GM12878 (cell line): ENCODE data around the gene ELAVL3. TPM values are rescaled to one million over a fixed set of nuclear protein-coding genes. Genes with fewer than 3 reads are reported as not detected.

Experiments
- ATAC-seq: fragments of 200-7000 bp; cut with Tn5 transposase; 3 replicates; pipeline ENCODE4 v1.9.1; 2020; ENCODE audit warnings: mild to moderate bottlenecking, moderate library complexity
- BruUV-seq: library from RNA; stranded (reverse); fragments of 400-500 nt; replicated peaks from 2 replicates; lab custom pipeline; 2021; lab: Mats Ljungman, UMichigan
- CTCF ChIA-PET: fragments of 300-600 bp; sonication (Branson Sonifier 250); formaldehyde crosslinking; extraction: SDS; loops from one replicate; lab custom pipeline; 2021; ENCODE audit warnings: inconsistent platforms; lab: Yijun Ruan, JAX
- POLR2A ChIA-PET: fragments of 350-600 bp; formaldehyde crosslinking; extraction: SDS; loops from one replicate; lab custom pipeline; 2021; ENCODE audit warnings: inconsistent platforms; lab: Charles Lee
- RAD21 ChIA-PET: fragments of 300-600 bp; sonication (Branson Sonifier 250); formaldehyde crosslinking; loops from one replicate; lab custom pipeline; 2023; ENCODE audit warnings: antibody characterized with exemption; ENCODE audit not compliant: unreplicated experiment; lab: Charles Lee
- SMC1A ChIA-PET: fragments of 300-600 bp; sonication (Branson Sonifier 250); formaldehyde crosslinking; loops from one replicate; lab custom pipeline; 2023; ENCODE audit not compliant: unreplicated experiment, uncharacterized antibody; lab: Charles Lee
- DNase-seq: peaks from one replicate; pipeline ENCODE4 v3.0.0-alpha.2; 2011; ENCODE audit warnings: low read depth, low spot score
- FAIRE-seq: peaks from 3 replicates; lab custom pipeline; 2011; peaks lifted over from hg19 to GRCh38; lab: Jason Lieb, UNC
- H2AFZ ChIP-seq: 2 replicates; pipeline ENCODE4 v1.6.0; 2011; ENCODE audit warnings: low read depth, low read length, control low read depth; ENCODE audit not compliant: control insufficient read depth
- H3K27ac ChIP-seq: 2 replicates; pipeline ENCODE4 v1.5.1; 2011; ENCODE audit warnings: control low read depth; ENCODE audit not compliant: control insufficient read depth, insufficient read depth
- H3K27me3 ChIP-seq, 2 experiments: replicated peaks in 1 of 2; 2 replicates each; pipeline versions ENCODE4 v1.6.0 to v1.6.1; 2011; ENCODE audit warnings: low read length in 1 of 2; ENCODE audit not compliant: control insufficient read depth in 2 of 2, insufficient read depth in 2 of 2
- H3K36me3 ChIP-seq, 2 experiments: 2 replicates each; pipeline ENCODE4 v1.5.1; 2011; ENCODE audit warnings: low read length in 1 of 2; ENCODE audit not compliant: control insufficient read depth in 2 of 2, insufficient read depth in 2 of 2
- H3K4me1 ChIP-seq: 2 replicates; pipeline ENCODE4 v1.6.1; 2011; ENCODE audit warnings: mild to moderate bottlenecking, low read length, moderate library complexity, mixed read lengths; ENCODE audit not compliant: control insufficient read depth, insufficient read depth
- H3K4me2 ChIP-seq: 2 replicates; pipeline ENCODE4 v1.6.0; 2011; ENCODE audit warnings: control low read depth; ENCODE audit not compliant: control insufficient read depth, insufficient read depth
- H3K4me3 ChIP-seq: fragments of 200-600 bp; sonication (generic); 2 replicates; pipeline ENCODE4 v1.5.1; 2016
- H3K79me2 ChIP-seq: 2 replicates; pipeline ENCODE4 v1.6.0; 2011; ENCODE audit warnings: low read length; ENCODE audit not compliant: control insufficient read depth, insufficient read depth
- H3K9ac ChIP-seq: 2 replicates; pipeline ENCODE4 v1.8.0; 2011; ENCODE audit warnings: low read length, control low read depth, mixed read lengths; ENCODE audit not compliant: control insufficient read depth, insufficient read depth
- H3K9me3 ChIP-seq: replicated peaks from 3 replicates; pipeline ENCODE4 v1.5.1; 2011; ENCODE audit warnings: mild to moderate bottlenecking, low read length; ENCODE audit not compliant: control insufficient read depth, insufficient read depth
- H4K20me1 ChIP-seq: 2 replicates; pipeline ENCODE4 v1.6.0; 2011; ENCODE audit not compliant: control insufficient read depth, insufficient read depth
- ASH2L ChIP-seq: fragments of 300-600, 200-600 bp; sonication (generic); IDR thresholded peaks from 2 replicates; pipeline ENCODE4 v1.6.1; 2017; ENCODE audit warnings: low read depth, mild to moderate bottlenecking, borderline replicate concordance
- CHD4 ChIP-seq: fragments of 200-600 bp; sonication (generic); IDR thresholded peaks from 2 replicates; pipeline ENCODE4 v1.6.1; 2016; ENCODE audit warnings: mild to moderate bottlenecking
- ZNF384 ChIP-seq: IDR thresholded peaks from 2 replicates; pipeline ENCODE4 v1.6.1; 2012; ENCODE audit warnings: low read depth, mild to moderate bottlenecking, low read length, improper control_type of control experiment, borderline replicate concordance
- WGBS: methylation state at CpG from one replicate; pipeline ENCODE4 v1.1.6; 2016; ENCODE audit warnings: low lambda C conversion rate; ENCODE audit not compliant: insufficient replicate concordance, insufficient coverage; ENCODE audit errors: missing lambda C conversion rate; 5-methylcytosine and 5-hydroxymethylcytosine counted together
- in situ Hi-C: fragments of 300-500 bp; cut with MboI; formaldehyde crosslinking; loops from 9 replicates; pipeline ENCODE4 v1.14.3; 2018; ENCODE audit warnings: mixed read lengths
- intact Hi-C: fragments of 100-400 bp; cut with micrococcal nuclease; formaldehyde crosslinking; loops from one replicate; pipeline ENCODE4 v1.14.2; 2022; ENCODE audit not compliant: unreplicated experiment
- polyA plus RNA-seq, 11 experiments: library from polyadenylated mRNA; depleted of rRNA in 4 of 11; unstranded in 6 of 11; stranded (reverse) in 5 of 11; fragments of >200 nt; fragmentation: Nextera tagmentation in 4 of 11; fragmentation: Illumina TruSeq in 1 of 11; extraction: Ambion mirVana in 4 of 11; extraction: Trizol in 1 of 11; gene quantifications; 1 replicate in 1 of 11; 2 replicates in 10 of 11; pipeline versions ENCODE4 v1.2.1 to v1.2.3, GENCODE V29; 2011 to 2016; ENCODE audit warnings: inconsistent platforms in 2 of 11, missing spikeins in 2 of 11, low read depth in 1 of 11
- total RNA-seq, 4 experiments: library from RNA; depleted of rRNA in 3 of 4; stranded (reverse); fragments of >200 nt in 3 of 4; fragmentation: Illumina TruSeq in 1 of 4; extraction: Trizol in 1 of 4; gene quantifications; 2 replicates each; pipeline versions ENCODE4 v1.2.1 to v1.2.3, GENCODE V29; 2013 to 2021
- TF ChIP-seq, protein P1 (sequence below): fragments of 450-650 bp; IDR thresholded peaks from 2 replicates; pipeline ENCODE4 v1.6.1; 2018; ENCODE audit warnings: mild to moderate bottlenecking, low read depth, moderate library complexity; ENCODE audit not compliant: partially characterized antibody

ELAVL3 gene
- total and polyA plus RNA-seq, 10 of the 15 experiments (the other 5 are each of a cell fraction or from before 2014, with no cell fraction given) = under 0.01 to 0.05 (median 0.01) TPM; not detected in 7

- TF ChIP-seq, protein P1, sequence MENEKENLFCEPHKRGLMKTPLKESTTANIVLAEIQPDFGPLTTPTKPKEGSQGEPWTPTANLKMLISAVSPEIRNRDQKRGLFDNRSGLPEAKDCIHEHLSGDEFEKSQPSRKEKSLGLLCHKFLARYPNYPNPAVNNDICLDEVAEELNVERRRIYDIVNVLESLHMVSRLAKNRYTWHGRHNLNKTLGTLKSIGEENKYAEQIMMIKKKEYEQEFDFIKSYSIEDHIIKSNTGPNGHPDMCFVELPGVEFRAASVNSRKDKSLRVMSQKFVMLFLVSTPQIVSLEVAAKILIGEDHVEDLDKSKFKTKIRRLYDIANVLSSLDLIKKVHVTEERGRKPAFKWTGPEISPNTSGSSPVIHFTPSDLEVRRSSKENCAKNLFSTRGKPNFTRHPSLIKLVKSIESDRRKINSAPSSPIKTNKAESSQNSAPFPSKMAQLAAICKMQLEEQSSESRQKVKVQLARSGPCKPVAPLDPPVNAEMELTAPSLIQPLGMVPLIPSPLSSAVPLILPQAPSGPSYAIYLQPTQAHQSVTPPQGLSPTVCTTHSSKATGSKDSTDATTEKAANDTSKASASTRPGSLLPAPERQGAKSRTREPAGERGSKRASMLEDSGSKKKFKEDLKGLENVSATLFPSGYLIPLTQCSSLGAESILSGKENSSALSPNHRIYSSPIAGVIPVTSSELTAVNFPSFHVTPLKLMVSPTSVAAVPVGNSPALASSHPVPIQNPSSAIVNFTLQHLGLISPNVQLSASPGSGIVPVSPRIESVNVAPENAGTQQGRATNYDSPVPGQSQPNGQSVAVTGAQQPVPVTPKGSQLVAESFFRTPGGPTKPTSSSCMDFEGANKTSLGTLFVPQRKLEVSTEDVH = no peak
- TF ChIP-seq CHD4 = no peak
These were observed 28.8 kb downstream of the ELAVL3 start (continued) for GRCh38 chr19:11451871-11452619.

DNA sequence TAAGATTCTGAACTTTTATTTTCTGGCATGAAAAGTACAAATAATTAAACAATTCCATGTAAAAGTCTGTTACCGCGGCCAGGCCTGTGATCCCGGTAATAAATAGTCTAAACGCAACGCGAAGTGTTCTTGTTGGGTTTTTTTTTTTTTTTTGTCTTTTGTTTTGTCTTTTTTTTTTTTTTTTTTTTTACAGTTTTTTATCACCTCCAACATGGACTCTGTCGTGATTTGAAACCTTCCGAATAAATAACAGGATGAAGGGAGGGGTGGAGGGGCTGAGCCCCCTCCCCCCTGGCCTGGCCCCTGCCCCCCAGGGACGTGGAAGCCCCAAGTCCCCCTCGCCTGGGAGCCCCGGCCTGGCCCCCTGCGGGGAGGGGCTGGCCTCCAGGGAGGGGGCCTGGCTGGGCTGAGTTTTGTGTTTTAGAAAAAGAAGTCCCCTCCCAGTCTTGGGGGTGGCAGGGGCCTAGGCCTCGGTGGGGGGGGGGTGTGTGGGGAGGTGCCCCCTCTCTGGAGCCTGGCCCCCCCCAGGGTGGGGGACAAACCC, 29.4 kb downstream of the ELAVL3 start:
- POLR2A ChIA-PET = interaction anchor here (0.6 to 1.7 kb wide), 6 partner anchors 11 to 512 kb away, joined by 3 to 9 read pairs (median 4); no protein-coding TSS in a partner anchor

More for the DNA sequence above, 29.4 kb downstream of the ELAVL3 start:
- Histone ChIP-seq H3K27ac (no peak overlapping the region), H3K27me3 (no peaks in the 10 kb centered on the region)
- FAIRE-seq = no peak
- peak; percentile 40; the same call in 1 of the 2 replicates for TF ChIP-seq ZNF384
- no peak for TF ChIP-seq ASH2L
- TF ChIP-seq, all 136 proteins: peak for 1
- in situ Hi-C loops = no loop called here
- CTCF ChIA-PET = interaction anchor here (0.6 to 1.8 kb wide), 9 partner anchors 8 to 77 kb away, joined by 3 to 14 read pairs (median 8); partner anchors contain the start of genes ODAD3, PRKCSH and SWSAP1
- Histone ChIP-seq H4K20me1 (no peaks in the 10 kb centered on the region), H3K79me2 (no peaks in the 10 kb centered on the region), H3K4me2 (no peak overlapping the region), H2AFZ (no peak overlapping the region), H3K9me3 (no peaks in the 10 kb centered on the region), H3K4me3 (no peak overlapping the region), H3K9ac (no peak overlapping the region), H3K36me3 (peaks cover 0 to 14% of the 10 kb centered on the region in 2 experiments; a peak in 2 of 4 replicates), H3K4me1 (0 out of 2 replicates have a peak, but pooled peaks cover 4% of the 10 kb centered on the region)
- RAD21 ChIA-PET = interaction anchor here (0.6 to 2.3 kb wide), 10 partner anchors 16 to 129 kb away, joined by 3 to 19 read pairs (median 3); partner anchors contain the start of genes EPOR and PRKCSH
- SMC1A ChIA-PET = interaction anchor here (0.8 to 1.6 kb wide), 5 partner anchors 29 to 157 kb away, joined by 3 to 7 read pairs (median 7); partner anchors contain the start of gene SWSAP1
- BruUV-seq = no TSS peak
- intact Hi-C loops = no loop called here
- no peak for DNase-seq
- ATAC-seq = no peak
- WGBS = 19% methylated on average over 7 of the region's 13 CpGs
